AG09309 (cell line): ENCODE results near the gene HCN1.

Source experiments
- DNase-seq: peaks from one replicate; pipeline ENCODE4 v3.0.0-alpha.2; 2010; ENCODE audit warnings: low read depth
- H3K4me3 ChIP-seq: 2 replicates; pipeline ENCODE4 v1.5.1; 2011; ENCODE audit warnings: mild to moderate bottlenecking, low read depth, low read length, moderate library complexity; ENCODE audit not compliant: control insufficient read depth
- CTCF ChIP-seq: IDR thresholded peaks from 2 replicates; pipeline ENCODE4 v1.5.1; 2011; ENCODE audit warnings: mild to moderate bottlenecking, low read depth, low read length, inconsistent platforms; ENCODE audit not compliant: insufficient read depth, control insufficient read depth; ENCODE audit errors: missing control alignments

Gene HCN1

GRCh38 chr5:45639040-45639439, 57.1 kb downstream of the HCN1 start:
- TF ChIP-seq CTCF = no peak
- no peak overlapping the region for H3K4me3 ChIP-seq
- no peak for DNase-seq

GRCh38 chr5:45627076-45627656, 69.0 kb downstream of the HCN1 start:
- no peak overlapping the region for H3K4me3 ChIP-seq
- DNase-seq = no peak
- TF ChIP-seq CTCF = no peak

GRCh38 chr5:45623832-45624231, 72.3 kb downstream of the HCN1 start:
- H3K4me3 ChIP-seq = no peak overlapping the region
- DNase-seq = no peak
- no peak for TF ChIP-seq CTCF

GRCh38 chr5:45622365-45622764, 73.8 kb downstream of the HCN1 start:
- no peak overlapping the region for H3K4me3 ChIP-seq
- no peak for DNase-seq
- TF ChIP-seq CTCF = no peak

GRCh38 chr5:45617859-45618416, 78.2 kb downstream of the HCN1 start:
- no peak for DNase-seq
- H3K4me3 ChIP-seq = no peak overlapping the region
- TF ChIP-seq CTCF = no peak

GRCh38 chr5:45609661-45610060, 86.5 kb downstream of the HCN1 start:
- no peak overlapping the region for H3K4me3 ChIP-seq
- DNase-seq = no peak
- TF ChIP-seq CTCF = no peak
